Stimulated activated CD4-positive, alpha-beta T cell treated with anti-CD3 and anti-CD28 coated beads, Interleukin-2, amount 100 ng/mL, for 4 hours (primary cell): ENCODE data around the gene MBTD1.

Experiments
- DNase-seq: peaks from one replicate; pipeline ENCODE4 v3.0.0-alpha.2; 2020; ENCODE audit warnings: low read depth

Gene MBTD1

DNA sequence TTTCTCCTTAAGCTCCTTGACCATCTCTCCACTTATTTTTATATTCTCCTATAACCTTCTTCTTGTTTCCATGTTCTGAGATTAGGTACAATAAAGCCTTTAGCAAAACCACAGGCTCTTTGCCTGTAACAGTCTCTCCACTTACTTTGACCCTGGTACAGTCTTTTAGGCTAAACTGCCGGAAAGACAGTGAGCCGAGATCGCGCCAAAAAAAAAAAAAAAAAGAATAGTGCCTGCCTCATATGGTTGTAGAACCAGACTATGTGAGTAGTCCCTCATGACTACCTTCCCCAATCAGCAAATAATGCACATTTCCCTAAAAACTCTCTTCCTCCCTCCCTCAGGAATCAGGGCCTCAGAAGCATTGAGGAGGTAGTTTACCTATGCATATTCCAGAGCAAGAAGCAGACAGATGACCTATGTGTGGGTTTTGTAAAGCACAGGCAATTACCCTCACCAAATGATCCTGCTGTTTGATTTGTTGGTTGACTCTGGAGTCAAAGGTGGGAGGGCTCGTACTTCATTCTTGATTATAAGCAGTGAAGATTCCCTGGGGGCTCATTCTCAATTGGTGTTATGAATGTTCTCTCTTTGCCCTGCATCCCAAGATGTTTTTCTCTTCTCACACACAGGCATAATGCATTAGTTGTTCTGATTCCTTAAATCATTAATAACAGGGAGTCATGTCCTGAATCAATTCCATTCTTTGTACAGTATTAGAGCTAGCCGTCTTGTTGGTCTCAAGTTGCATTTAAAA, 115.4 kb downstream of the MBTD1 start:
- no peak for DNase-seq

DNA sequence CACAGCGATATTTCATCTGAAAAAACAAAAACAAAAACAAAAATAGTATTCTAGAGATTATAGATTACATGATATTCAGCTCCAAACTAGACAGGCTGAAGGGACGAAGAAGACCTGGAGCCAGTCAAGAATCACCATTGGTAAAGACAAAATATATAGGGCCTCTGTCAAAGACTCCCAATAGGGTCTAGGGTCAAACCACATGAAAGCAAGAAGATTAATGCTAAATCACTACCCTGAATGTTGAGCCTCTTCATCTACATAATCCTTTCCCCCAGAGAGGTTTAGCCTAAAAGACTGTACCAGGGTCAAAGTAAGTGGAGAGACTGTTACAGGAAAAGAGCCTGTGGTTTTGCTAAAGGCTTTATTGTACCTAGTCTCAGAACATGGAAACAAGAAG, 117.3 kb downstream of the MBTD1 start:
- DNase-seq: no peak

DNA sequence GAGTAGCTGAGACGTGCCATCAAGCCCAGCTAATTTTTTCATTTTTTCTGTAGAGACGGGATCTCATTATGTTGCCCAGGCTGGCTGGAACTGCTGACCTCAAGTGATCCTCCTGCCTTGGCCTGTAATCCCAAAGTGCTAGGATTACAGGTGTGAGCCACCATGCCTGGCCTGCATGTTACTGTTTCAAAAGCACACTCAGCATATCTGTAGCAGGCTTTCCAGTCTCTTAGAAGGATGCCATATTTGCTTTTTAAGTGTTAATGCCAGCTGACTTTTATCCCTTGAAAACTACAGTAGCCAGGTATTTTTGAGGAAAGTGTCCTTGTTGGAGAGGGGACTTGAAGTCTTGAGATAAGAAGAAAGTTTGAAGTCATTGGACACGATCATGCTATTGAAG, 123.9 kb downstream of the MBTD1 start:
- DNase-seq: no peak

DNA sequence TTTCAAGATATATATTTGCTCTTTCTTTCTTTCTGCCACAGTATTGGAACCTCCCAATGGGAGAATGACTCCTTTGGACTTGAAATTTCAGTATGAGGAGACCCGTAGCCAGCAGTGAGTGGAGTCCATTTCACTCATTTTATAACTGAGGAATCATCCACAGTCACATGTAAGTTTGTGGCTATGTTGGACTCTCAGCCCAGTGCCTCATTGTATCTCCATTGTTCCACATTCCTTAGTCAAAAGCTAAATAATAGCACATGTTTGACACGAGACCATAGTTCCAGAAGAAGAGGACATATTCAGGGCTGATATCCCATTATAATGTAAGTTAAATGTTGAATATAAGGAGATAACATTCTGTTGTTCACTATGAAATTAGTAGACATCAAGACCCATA, 126.5 kb downstream of the MBTD1 start:
- no peak for DNase-seq

DNA sequence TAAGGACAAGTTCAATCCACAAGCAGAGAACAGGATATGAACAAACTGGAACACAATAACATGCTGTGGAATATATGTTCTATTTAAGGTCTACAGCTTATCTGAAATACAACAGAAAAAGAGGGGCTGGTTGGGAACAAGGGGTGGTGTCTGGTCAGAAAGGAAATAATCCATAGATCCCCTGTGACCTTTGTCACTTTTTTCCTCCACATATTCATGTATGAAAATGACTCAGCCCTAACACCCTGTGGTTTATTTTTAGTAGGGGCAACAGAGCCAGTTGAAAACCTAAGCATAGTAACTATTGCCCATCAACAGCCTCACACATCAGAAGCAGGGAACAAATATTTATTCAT, 126.9 kb downstream of the MBTD1 start:
- no peak for DNase-seq

DNA sequence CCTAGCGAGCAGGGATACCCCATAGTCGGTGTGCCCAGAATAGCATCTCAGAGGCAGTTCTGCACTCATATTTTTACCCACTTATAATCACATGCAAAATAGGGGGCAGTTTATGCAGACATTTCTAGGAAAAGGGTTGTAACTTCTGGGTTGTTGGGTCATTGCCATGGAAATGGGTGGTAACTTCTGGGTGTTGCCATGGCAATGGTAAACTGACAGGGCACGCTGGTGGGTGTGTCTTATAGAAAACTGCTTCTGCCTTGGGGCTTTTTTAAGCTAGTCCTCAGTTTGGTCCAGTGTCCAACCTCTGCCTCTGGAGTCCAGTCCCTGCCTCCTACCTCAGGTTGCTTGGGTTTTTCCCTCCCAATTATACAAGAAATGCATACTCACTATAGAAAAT, 131.8 kb downstream of the MBTD1 start:
- DNase-seq: no peak
